GM21381 (cell line): ENCODE measurements around the gene SMIM5.

Source experiments
- ATAC-seq: cut with Tn5 transposase; IDR thresholded peaks from one replicate; pipeline ENCODE4 v1.9.1; 2021; ENCODE audit warnings: mild to moderate bottlenecking, moderate library complexity; ENCODE audit not compliant: unreplicated experiment

The SMIM5 gene

GRCh38 chr17:75665981-75666380 is 32.7 kb downstream of the SMIM5 start:
- no peak for ATAC-seq

DNA sequence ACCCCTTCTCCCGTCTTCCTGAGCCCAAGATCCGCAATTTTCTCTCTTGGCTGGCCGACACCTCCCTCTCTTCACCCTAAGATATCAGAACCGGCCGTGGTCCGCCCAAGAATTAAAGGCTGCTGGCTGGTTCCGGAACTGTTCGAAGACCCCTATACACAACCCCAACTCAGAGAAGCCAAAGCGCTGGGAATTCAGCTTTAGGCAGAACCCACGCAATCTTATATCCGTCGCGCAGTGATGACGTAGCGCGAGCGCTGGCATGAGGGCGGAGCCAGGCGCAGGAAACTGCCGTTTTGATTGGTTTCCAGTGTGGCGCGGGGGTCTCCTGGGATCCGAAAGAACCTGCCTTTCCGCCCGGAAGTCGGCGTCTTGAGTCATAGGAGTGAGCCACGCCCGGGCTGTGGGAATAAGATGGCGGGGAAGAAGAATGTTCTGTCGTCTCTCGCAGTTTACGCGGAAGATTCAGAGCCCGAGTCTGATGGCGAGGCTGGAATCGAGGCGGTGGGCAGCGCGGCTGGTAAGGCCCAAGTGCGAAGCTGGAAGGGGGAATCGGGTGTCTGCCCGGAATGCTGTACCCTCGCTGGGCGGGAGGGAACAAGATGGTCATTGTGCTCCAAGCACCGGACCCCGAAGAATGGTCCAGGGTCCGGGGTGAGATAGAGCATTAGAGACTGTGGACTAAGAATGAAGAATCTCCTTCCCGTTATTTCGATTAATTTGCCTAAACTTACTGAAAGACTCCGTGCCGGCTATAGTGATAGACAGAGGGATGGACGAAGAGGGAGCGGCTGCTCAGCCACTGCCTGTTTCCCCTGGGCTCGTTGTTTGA is 33.9 kb downstream of the SMIM5 start, which contains the start of the genes RECQL5 and SAP30BP:
RECQL5 (minus strand) TSS at position 196 of the 832 bp plus-strand sequence. CDS start 597 bp downstream, outside the sequence.
SAP30BP (plus strand) TSS at position 380 of the 832 bp plus-strand sequence; CDS start at position 415, 35 bp downstream.
- peak; percentile 83 for ATAC-seq

- ATAC-seq = no peak
Observed at GRCh38 chr17:75667825-75668224, 34.6 kb downstream of the SMIM5 start.

DNA sequence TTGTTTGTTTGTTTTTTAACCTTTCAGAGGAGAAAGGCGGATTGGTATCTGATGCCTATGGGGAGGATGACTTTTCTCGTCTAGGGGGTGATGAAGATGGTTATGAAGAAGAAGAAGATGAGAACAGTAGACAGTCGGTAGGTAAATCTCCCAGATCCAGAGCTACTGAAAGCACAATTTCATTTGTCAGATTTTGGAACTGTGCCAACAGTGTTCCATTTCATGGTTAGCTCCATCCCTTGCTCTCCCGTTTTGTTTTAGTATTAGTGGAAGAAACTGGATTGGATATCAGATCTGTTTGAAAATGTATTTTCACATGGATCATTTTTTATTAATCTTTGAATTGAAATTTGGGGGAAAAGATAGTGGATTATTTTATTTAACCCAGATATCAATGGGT is 35.3 kb downstream of the SMIM5 start:
- no peak for ATAC-seq

- ATAC-seq = no peak
Observed at GRCh38 chr17:75670868-75671267, 37.6 kb downstream of the SMIM5 start.

DNA sequence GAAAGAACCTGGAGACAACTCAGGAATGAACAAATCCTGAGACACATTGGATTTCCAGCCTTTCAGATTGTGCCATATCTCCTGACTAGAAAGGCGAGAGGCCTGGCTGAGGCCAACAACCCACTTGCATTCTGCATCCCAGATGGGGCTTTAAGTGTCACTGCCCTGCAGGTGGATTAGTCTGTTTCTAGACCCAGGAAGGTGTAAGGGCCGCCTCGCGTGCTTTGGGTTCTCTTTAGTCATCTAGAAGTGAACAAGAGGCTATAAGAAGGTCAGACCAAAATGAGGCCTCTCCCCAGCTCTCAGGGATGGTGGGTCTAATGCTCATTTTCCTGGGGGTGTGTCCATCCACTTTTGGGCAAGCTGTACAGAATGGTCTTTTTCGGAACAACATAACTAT is 38.8 kb downstream of the SMIM5 start:
- ATAC-seq = no peak

- no peak for ATAC-seq
Observed at GRCh38 chr17:75673487-75673886, 40.3 kb downstream of the SMIM5 start.

GRCh38 chr17:75676461-75676860 is 43.2 kb downstream of the SMIM5 start:
- ATAC-seq = no peak

DNA sequence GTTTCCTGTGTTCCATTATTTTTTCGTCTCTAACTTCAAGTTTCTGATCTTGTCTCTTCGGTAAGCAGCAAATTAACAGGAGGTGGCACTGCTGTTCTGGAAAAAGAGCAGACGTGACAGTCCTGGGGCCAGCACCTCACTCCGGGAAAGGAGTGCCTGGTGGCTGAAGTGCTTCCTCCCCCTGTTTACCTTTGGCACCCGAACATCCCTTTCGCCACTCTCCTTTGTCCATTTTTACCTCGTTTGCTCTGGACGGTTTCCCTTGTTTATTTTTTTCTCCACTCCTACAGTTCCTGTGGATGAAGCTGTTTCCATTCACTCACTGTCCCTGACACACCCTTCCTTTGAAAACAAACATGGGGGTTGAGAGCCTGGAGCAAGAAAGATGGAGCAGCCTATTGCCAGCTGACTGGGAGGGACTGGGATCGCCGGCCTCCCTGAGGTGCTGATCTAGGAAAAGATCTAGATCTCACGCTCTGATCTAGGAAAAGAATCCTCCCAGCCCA is 46.5 kb downstream of the SMIM5 start:
- no peak for ATAC-seq

GRCh38 chr17:75680431-75680830 is 47.2 kb downstream of the SMIM5 start:
- ATAC-seq = no peak

DNA sequence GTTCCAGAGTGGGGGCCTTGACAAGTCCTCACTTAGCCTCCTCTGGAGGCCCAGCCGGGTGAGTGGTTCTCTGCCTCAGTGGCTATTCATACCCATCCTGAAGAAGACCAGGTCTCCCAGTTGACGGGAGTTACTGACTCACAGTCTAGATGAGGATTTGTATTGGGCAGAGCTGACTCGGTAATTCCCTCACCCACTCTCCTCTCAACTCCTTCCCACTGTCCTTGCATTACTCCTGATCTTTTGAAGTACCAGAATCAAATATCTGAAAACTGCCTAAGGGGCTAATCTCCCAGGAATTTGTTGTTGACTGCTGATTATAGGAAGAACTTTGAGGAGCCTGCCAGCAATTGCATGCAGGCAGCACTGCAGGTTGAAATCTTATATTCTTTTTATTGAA is 48.1 kb downstream of the SMIM5 start:
- no peak for ATAC-seq

DNA sequence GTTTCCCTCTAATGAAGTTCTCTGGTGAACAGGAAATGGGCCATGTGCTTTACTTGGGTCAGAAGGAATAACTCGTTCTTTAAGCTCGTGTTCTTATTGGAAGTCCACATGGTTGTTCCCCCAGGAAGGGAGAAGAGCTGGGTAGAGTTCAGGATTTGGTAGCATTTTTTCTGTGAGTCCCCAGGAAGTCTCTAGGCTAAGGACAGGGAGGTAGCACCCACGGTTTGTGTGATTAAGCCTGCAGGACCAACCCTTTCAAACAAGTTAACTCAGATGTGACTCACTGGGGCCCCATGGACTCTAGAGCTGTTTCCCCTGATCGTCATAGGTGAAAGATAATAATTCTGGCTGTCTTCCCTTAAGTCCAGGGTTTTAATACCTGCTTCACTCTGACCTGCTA is 50.3 kb downstream of the SMIM5 start:
- no peak for ATAC-seq

- no peak for ATAC-seq
Observed at GRCh38 chr17:75684249-75684648, 51.0 kb downstream of the SMIM5 start.

- no peak for ATAC-seq
Observed at GRCh38 chr17:75684924-75685323, 51.7 kb downstream of the SMIM5 start.

DNA sequence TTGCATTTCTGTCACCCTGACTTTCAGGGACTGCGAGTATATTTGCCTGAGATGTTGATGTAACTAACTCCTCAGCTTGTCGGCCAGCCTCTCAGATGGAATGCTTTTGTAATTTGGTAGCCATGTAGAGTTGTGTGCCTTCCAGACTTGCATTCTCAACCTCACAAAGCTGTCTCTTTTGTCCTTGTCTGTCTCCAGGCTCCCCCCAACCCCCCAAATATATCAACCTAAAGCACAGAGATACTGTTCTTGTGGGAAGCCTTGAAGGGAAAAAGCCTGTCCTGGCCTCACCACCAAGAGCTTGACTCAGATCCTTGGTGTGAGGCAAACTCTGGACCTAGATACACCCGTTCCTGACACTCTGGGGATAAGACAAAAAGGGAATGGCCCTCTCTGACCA is 52.3 kb downstream of the SMIM5 start:
- ATAC-seq = no peak

DNA sequence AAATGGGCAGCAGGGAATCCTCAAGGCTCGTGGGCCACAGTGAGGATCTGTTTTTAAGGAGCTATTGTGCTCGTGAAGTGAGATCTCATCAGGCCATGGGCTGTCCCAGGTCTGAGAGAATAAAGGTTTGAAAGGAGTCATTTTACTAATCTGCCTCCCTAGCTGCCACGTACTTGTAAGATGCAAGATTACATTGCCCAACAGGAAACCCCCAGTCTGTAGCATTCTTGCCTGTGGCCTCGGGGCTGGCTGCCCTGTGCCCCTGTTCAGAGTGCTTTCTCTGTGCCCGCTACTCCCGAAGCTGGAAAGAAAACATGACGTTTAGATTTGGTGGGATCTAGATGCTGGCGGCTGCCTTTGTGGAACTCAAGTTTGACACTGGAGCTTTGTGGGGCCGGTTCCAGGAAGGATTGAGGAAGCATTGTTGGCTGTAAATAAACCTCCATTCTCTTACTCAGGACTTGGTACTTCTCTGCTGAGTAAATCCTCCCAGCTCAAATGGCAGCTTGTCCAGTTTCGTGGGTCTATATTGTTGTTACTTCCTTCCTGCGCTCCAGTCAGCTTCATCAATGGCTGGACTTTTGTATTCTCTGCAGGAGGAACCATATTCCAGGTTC is 55.1 kb downstream of the SMIM5 start:
- no peak for ATAC-seq

DNA sequence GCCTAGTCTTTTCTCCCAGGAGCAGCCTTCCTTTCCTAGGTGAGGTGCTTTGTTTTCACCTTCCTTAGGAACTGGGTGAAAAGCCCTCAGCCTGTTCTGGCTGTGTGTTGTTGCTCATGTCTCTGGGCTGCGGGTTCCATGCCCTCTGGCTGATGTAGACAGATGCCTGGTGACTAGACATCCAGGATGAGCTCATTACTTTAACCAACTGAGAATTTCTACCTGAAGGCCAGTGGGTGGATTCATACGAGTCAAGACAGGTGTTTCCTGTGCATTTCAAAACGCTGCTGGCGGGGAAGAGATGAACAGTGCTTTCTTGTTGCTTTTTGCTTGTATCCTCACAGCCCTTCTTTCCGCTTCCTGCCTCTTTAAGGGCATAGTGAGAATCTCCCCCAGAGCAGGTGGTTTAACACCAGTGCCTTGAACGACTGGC is 56.2 kb downstream of the SMIM5 start:
- no peak for ATAC-seq
